ENCODE measurements around the gene SLC43A1.

Gene SLC43A1

DNA sequence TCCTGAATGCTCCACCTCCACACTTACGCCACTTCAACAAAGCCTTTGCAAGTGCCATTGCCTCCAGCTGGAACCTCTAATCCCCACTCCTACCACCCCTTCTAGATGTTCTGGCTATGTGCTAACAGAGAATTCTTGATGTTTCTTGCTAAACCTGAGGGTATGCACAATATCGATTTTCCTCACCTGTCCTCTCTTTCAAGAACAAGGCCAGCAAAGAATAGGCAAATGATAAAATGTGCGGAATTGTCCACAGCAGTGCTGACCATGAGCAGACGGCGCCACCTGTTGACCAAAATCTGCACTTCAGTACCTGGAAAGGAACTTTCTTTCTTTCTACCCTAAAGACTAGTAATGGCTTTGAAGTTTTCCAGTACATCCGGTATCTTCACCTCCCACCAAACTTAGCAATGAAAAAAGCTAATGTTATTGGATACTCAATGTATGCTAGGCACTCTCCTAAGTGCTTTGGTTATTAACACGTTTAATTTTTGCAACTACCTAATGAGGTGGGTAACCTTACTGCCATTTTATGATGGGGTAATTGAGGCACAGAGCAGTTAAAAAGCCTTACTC is 11.6 kb upstream of the SLC43A1 start:
- DNase-seq (ENCODE audit: low spot score): peak; percentile 56

DNA sequence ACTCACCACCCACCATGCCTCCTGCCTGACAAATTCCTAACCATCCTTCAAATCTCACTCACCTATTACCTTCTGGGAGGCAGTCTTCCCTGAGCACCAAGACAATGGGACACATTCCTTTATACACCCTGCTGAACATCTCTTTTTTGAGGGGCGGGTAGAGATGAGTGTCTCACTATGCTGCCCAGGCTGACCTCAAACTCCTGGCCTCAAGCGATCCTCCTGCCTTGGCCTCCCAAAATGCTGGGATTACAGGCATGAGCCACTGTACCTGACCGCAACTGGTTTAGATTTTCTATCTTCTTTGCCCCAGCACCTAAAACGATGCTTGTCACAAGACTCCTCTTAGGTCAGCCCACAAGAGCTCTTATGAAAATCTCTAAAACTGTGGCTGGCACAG is 7.9 kb upstream of the SLC43A1 start:
- DNase-seq (ENCODE audit: low spot score): no peak

DNA sequence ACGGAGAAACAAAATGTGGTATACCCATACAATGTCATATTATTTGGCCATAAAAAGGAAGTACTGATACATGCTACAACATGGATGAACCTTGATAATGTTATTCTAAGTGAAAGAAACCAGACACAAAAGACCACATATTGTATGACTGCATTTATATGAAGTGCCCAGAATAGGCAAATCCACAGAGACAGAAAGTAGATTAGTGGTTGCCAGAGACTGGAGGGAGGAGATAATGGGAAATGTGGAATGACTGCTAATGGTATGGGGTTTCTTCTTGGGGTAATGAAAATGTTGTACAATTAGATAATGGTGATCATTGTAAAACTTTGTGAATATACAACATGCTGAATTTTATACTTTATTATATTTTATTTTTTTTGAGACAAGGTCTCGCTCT is 5.6 kb upstream of the SLC43A1 start:
- DNase-seq (ENCODE audit: low spot score): no peak

DNA sequence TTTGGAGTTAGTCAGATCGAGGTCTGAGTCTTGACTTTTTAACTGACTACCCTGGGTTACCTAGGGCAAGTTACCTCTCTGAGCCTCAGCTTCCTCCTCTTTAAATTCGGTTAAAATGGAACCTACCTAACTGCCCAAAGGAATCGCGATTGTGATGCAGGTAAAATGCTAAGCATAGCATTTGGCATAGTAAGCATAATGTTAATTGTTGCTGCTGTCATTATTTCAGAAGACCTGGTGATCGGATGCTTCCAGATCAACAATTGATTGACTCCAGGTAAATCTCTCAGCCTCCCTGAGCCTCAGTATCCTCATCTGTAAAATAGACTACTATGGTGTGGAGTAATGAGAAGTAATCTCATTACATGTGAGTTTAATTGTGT is 550 bp upstream of the SLC43A1 start:
- no peak for DNase-seq (ENCODE audit: low spot score)

DNA sequence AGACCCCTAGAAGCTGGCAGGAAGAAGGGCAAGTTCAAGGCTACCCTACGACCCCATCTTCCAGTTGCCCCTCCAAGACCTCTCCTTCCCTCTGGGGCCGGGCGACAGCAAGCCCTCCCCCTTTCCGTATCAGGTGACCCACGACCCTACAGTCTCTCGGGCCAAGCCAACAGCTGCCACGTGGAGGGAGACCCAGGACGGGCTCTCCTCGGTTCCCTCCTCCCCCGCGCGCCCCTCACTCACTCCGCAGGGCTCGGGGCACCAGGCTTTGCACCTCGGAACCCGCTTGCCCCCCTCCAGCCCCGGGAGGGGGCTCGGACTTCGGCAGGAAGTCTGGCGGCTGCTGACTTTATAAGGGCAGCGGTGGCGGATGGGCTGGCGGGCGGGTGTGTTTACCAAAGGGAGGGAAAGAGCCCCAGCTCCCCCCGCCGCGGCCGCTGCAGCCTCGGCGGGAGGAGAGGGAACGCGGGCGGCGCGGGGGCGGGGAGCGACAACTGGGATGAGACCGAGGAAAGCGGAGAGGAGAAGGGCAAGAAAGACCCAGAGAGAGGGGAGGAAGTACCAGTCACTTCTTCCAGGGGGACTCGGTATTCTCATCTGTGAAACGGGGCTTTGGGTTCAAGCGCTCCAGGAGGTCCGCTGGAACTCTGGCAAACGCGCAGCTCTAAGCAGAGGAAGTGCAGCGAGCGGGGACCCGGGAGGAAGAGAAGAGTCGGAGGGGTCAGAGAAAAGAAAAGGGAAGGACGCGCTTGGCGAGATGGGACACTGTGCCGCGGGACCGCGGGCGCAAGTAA is 767 bp downstream of the SLC43A1 start:
- DNase-seq (ENCODE audit: low spot score): peak; percentile 78

DNA sequence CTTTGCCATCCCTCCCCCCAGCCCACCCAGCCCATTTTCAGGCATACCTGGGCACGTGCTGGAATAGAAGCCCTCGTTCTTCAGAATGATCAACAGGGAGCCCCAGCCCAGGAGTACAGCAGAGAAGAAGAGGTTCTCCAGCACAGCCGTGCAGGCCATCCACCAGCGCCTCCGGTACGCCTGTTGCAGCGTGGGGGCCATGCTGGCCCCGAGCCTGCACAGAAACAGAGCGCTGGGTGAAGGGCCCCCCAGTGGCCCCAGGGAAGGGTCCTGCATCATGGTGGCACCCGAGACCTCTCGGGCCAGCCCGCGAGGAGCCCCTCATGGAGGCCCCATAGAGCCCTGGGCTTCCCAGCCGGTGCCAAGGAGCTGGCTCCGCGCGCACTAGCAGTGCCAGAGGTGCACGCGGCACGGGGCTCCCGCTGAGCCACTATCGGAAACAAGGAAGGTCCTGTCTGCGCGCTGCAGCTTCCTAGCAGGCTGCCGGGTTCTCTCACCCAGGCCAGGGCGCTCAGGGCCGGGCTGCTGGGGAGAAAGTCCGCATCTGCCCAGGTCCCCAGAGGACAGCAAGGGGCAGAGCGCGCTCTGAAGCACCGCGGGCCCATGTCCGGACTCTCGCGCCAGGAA is 1.5 kb downstream of the SLC43A1 start:
- DNase-seq (ENCODE audit: low spot score): peak; percentile 62

DNA sequence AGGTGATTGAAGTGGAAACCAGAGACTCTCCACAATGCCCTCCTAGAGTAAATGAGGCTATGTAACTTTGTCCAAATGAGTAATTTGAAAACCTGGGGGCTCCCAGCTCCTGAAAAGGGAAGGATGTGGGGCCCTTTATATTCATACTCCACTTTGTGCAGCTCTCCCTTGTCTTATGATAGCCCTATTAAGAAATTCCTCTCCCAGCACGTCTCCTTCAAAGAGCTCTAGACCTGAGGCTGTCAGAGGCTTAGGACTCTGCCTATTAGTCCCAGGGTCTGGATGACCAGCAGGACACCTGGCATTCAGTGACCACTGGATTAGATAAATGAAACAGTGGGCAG is 2.1 kb downstream of the SLC43A1 start:
- DNase-seq (ENCODE audit: low spot score): no peak

DNA sequence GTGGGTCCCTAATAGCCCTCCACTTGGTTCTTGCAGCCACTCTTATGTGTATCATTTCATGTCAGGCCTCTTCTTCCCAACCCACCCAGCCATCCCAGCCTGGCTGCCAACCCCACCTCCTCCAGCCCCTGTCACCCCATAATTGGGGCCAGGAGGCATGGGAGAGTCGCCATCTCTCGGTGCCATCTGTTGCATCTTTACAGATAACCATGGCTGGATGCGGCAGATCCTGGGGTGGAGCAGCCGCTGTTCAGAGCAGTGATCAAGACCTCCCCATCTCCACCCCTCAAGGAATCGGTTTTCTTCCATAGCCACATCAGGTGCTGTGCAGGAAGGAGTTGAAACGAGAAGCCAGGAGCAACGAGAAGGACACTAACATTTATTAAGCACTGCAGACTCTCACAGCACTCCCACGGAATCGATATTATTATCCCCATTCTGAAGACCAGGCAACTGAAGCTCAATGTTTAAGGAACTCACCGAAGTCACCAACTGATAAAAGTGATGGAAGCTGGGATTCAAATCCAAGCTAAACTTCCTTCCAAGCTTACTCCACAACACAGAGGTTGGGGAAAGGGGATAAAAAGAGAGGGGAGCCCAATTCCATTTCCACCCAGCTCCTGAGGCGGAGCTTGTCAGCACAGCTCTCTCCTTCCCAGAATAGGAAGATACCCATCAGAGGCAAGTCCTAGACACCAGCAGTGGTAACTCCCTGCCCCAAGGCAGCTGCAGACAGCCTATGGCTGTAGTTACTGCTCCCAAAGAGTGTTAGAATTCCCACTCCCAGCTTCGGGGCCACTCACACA is 2.7 kb downstream of the SLC43A1 start:
- no peak for DNase-seq (ENCODE audit: low spot score)

DNA sequence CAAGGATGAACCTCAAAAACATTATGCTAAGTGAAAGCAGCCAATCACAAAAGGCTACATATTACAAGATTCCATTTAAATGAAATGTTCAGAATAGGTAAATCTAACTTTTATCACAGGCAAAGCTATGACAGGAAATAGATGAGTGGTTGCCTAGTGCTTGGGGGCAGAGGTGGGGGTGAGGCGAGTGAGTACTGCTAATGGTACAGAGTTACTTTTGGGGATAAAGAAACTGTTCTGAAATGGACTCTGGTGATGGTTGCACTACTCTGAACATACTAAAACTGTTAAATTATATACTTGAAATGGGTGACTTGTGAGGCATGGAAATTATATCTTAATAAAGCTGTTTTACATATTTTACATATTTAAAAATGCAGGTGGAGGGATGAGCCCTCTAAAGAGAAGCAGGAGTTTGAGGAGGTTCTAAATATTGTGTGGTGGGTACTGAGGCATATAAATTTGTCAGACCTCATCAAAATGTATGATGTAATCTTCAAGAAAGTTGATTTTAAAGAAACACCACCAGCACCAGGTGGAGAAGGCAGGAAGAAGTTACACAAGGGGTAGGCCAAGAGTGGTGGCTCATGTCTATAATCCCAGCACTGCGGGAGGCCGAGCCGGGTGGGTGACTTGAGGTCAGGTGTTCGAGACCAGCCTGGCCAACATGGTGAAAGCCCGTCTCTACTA is 3.6 kb downstream of the SLC43A1 start:
- DNase-seq (ENCODE audit: low spot score): no peak

DNA sequence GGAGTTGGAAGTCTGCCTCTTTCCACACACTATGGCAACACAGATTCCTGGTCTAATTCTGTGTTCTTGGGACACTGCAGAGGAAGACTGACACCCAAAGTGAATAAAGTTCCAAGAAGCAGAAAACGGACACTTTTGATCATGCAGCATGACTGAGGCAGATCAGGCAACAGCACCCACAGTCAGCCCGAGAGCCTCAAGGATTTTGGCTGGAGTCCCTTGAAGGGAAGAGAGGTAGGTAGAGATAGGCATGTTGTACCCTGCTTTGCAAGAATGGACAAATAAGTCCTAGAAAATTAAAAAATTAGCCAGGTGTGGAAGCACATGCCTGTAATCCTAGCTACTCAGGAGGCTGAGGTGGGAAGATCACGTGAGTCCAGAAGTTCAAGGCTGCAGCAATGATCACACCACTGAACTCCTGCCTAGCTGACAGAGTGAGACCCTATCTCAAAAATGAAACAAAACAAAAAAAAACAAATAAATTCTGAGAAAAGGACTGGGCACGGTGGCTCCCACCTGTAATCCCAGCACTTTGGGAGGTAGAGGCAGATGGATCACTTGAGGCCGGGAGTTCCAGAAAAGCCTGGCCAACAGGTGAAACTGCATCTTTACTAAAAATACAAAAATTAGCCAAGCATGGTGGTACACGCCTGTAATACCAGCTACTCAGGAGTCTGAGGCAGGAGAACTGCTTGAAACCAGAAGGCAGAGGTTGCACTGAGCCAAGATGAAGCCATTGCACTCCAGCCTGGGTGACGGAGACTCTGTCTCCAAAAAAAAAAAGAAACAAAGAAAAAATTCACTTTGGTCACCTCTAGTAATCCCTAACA is 6.9 kb downstream of the SLC43A1 start:
- no peak for DNase-seq (ENCODE audit: low spot score)

DNA sequence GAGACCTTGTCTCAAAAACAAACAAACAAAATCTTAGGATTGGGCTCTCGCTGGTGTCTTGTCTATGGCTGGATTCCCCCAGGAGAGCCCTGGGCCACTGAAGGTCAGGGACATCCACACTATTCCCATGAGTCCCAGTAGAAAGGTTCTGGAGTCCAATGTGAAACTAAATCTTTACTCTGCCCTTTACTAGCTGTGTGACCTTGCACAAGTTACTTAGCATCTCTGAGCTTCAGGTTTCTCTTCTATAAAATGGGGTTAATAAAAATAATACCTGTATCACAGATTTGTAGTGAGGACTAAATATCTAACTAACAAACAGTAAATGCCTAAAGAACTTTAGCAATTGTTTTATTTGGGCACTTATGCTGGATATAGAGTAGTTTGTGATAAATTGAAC is 9.0 kb downstream of the SLC43A1 start:
- DNase-seq (ENCODE audit: low spot score): no peak

DNA sequence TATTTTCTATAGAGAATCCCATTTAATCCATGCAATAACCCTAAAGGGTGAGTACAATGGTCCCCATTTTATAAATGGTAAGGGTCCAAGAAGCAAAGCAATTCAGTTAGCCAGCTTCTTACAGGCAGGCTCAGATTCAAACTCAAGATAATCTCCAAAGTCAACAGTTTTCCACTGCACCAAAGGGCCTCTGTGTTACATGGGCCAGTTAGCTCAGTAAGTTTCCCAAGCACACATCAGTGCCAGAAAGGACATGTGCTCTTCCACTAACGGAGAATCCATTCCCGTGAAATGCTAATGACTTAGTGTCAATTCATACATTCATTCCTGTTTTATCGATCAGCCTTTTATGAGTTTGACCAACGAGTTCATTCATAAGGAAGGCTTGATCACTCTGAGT is 11.0 kb downstream of the SLC43A1 start:
- no peak for DNase-seq (ENCODE audit: low spot score)

DNA sequence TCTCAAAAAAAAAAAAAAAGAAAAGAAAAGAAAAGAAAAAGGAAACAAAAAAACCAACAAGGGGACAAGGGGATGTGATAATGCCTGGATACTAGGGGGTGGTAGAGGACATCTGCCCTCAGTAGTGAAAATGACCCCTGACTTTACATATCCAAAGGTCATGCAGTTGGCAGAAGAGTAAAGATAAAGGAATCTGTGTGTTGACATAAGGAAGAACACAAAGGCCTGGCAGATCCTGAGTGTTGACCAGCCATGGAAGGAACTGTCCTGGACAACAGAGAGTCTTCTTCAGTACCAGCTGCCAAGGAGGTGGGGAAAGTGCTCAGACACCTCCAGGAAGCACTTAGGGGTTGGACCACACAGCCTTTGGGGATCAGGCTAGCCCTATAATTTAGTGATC is 12.6 kb downstream of the SLC43A1 start:
- no peak for DNase-seq (ENCODE audit: low spot score)

DNA sequence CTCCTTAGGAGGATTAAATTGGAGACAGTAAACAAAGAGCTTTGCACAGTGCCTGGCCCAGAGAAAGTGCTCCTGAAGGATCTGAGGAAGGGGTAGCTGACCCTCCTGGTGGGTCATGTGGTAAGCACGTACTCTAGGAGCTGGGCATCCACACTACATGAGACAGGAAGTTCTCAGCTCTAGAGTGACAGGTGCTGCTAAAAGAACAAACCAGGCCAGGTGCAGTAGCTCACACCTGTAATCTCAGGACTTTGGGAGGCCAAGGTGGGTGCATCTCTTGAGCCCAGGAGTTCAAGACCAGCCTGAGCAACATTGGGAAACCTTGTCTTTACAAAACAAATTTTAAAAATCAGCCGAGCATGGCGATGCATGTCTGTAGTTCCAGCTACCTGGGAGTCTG is 13.1 kb downstream of the SLC43A1 start:
- no peak for DNase-seq (ENCODE audit: low spot score)

DNA sequence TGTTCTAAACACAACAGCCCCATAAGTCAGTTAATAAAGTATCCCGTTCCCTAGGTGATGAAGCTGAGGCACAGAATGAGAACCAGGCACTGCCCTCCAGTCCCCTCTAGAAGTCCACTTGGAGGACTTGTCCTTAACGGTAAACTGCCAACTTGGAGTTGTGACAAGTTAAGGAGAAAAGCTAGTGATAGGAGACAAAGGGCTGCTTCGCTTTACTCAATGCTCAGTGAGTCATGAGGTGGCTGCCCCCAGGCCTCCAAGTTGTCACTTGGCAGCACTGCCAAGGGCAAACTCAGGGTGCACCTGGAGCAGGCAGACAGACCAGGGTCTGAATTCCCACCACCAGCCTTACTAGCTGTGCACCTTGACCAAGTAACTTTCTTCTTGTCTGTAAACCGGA is 13.5 kb downstream of the SLC43A1 start:
- no peak for DNase-seq (ENCODE audit: low spot score)

DNA sequence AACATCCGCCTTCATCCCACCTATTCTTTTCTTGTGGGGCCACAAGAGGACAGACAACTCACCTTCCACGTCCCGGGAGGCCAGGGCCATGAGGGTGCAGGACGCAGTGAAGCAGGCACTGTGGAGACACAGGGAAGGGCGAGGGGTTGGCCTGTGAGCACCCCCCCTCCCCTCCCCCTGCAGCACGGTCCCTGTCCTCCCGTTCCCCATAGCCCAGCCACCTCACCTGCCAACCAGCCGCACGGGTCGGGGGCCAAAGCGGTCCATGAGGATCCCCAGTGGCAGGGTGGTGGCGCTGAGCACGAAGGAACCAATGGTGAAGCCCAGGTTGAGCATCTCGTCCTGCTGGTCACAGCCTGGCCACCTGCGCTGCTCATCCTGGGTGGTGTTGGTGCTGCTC is 14.6 kb downstream of the SLC43A1 start:
- DNase-seq (ENCODE audit: low spot score): no peak

DNA sequence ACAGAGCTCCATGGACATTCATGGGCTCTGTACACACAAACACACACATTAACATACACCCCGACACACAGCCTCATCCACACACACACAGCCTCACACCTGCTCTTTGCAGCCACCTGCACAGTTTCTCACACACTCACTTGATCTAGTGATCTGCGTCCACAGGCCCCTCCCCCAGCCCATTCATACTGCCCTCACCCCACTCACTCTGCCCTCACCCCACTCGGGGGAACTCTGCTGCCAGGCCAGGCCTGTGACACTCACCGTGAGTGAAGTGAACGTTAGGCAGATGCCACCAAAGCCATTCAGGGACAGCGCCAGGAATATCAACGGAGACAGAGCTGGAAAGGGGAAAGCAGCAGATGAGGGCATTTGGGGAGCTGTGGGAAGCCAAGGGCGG is 15.0 kb downstream of the SLC43A1 start:
- no peak for DNase-seq (ENCODE audit: low spot score)

DNA sequence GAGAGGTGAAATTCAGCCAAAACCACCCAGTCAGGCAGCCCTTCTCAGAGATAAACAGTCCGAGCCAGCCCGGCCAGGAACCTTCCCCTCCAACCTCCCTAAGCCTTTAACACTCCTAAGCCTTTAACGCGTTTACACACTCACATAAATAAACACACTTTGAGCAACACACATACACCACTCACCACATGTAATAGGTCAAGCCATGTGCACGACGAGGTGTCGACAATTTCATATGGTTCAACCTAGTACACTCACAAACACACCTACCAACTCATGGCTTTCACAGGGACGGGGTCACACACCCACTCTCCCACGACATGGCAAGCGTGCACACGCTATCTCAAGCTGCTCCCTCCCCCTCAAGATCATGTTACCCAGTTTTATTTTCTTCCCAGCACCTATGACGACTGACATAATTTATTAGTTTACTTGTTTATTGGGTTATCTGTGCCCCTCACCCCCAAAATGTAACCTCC is 15.5 kb downstream of the SLC43A1 start:
- no peak for DNase-seq (ENCODE audit: low spot score)

DNA sequence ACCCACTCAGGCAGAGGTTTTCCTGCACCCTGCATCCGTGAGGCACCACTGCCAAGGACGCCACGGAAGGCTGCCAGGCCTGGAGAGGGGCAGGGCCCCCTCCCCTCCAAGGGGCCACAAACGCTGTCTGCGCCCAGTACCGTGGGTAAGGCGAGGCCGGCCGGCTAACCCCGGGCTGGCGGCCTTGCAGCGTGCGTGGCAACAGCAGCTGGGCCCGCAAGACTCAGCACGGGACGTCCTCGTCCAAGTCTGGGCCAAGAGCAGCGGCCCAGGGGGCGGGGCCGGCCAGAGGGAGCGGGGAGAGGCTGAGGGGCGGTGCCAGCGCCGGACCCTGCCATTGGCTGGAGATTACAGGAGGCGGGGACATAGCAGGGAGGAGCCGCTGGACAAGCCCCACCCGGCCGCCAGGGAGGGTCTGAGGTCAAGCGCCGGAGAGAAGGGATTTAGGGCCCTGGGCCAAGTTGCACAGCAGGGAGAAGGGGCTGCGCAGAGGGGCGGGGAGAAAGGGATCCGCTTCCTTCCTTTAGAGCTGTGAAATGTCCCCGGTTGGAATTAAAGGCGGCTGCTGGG is 16.0 kb downstream of the SLC43A1 start:
- peak; percentile 99 for DNase-seq (ENCODE audit: low spot score)

DNA sequence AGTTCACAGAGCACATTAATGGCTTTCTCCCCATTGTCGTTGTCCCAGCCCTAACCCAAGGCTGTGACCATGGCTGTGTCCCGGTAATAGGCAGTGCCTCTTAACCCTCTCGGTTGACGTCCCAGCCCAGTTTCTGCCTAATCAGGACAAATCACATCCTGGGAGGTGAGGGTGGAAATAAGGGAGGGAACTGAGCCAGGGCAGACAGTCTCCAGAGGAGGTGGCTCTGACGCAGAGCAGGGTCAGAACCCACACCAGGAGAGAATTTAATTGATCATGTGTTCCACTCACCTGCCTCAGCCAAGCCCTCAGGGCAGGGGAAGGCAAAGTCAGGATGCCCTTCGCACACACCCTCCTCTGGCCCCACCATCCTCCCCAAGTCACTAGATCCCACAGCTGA is 17.0 kb downstream of the SLC43A1 start:
- DNase-seq (ENCODE audit: low spot score): no peak

Measured in AG08396 (cell line).